A549 (cell line): ENCODE data around the gene FUT3.

Source experiments
- BHLHE40 ChIP-seq: IDR thresholded peaks from 2 replicates; pipeline ENCODE4 v1.6.1; 2012; ENCODE audit warnings: low read depth, low read length, inconsistent platforms
- POLR2A ChIP-seq: IDR thresholded peaks from 2 replicates; pipeline ENCODE4 v1.6.1; 2012; ENCODE audit warnings: mild to moderate bottlenecking, low read length
- POLR2AphosphoS2 ChIP-seq: conservative IDR thresholded peaks from 2 replicates; pipeline ENCODE4 v1.6.1; 2012; ENCODE audit warnings: low read length, improper control_type of control experiment, inconsistent platforms
- RAD21 ChIP-seq, 2 experiments: fragments of >200 bp in 1 of 2; sonication (Bioruptor Twin) in 1 of 2; formaldehyde crosslinking in 1 of 2; IDR thresholded peaks in 1 of 2; conservative IDR thresholded peaks in 1 of 2; 2 replicates in 1 of 2; 3 replicates in 1 of 2; pipeline ENCODE4 v1.6.1; 2012 to 2018; ENCODE audit warnings: inconsistent platforms in 1 of 2
- TP53 ChIP-seq: fragments of 250-450 bp; sonication (Bioruptor Pico); IDR thresholded peaks from 2 replicates; pipeline ENCODE4 v1.5.0; 2021; ENCODE audit warnings: mild to moderate bottlenecking, moderate library complexity
- TF ChIP-seq, protein P1 (sequence below): fragments of >200 bp; sonication (Bioruptor Twin); formaldehyde crosslinking; IDR thresholded peaks from 3 replicates; pipeline ENCODE4 v1.5.1; 2016

DNA sequence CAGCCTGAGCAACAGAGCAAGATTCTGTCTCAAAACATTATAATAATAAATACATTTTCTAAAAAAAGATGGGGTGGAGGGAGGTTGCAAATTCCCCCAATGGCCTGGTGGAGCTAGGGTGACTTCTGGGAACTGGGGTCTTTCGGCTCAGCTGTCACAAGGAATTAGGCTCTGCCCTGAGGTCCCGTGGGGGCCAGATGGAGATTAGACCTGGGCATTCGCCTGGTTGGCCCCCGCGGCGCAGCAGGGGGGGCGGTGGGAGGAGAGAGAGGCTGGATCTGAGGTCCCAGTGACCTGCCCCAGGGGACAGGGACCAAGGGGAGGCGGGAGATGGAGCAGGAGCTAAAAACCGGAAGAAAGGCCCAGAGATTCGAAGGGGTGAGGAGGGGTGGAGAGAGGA, 26.5 kb downstream of the FUT3 start:
- no peak for TF ChIP-seq BHLHE40
- TF ChIP-seq, protein P1, sequence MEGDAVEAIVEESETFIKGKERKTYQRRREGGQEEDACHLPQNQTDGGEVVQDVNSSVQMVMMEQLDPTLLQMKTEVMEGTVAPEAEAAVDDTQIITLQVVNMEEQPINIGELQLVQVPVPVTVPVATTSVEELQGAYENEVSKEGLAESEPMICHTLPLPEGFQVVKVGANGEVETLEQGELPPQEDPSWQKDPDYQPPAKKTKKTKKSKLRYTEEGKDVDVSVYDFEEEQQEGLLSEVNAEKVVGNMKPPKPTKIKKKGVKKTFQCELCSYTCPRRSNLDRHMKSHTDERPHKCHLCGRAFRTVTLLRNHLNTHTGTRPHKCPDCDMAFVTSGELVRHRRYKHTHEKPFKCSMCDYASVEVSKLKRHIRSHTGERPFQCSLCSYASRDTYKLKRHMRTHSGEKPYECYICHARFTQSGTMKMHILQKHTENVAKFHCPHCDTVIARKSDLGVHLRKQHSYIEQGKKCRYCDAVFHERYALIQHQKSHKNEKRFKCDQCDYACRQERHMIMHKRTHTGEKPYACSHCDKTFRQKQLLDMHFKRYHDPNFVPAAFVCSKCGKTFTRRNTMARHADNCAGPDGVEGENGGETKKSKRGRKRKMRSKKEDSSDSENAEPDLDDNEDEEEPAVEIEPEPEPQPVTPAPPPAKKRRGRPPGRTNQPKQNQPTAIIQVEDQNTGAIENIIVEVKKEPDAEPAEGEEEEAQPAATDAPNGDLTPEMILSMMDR, result no peak
- TF ChIP-seq POLR2AphosphoS2, result no peak
- no peak for TF ChIP-seq RAD21 (conservative IDR thresholded peaks at IDR 0.05 in 1 of 2, IDR thresholded peaks at IDR 0.05 in 1 of 2)
- TF ChIP-seq TP53 (CRISPR knock-in tag), result no peak
- TF ChIP-seq POLR2A, result no peak
